Ascending aorta (tissue), 2 donors: Measurements from ENCODE around the gene PPM1E. TPM values are rescaled to one million over a fixed set of nuclear protein-coding genes. Genes with fewer than 3 reads are reported as not detected.

Source experiments
- DNase-seq, 2 donors: peaks; one replicate each; pipeline ENCODE4 v3.0.0-alpha.2; 2019; ENCODE audit warnings: low spot score in 2 of 2
- H3K27ac ChIP-seq, 2 donors: fragments of 200-600 bp; sonication (generic); one replicate each; pipeline ENCODE4 v1.5.1; 2016 to 2017; ENCODE audit warnings: mild to moderate bottlenecking in 1 of 2
- H3K27me3 ChIP-seq: fragments of 200-600 bp; sonication (generic); one replicate; pipeline ENCODE4 v1.5.1; 2017
- H3K36me3 ChIP-seq, 2 donors: fragments of 200-600 bp; sonication (generic); one replicate each; pipeline ENCODE4 v1.5.1; 2016
- H3K4me1 ChIP-seq, 2 donors: fragments of 200-600 bp; sonication (generic); one replicate each; pipeline ENCODE4 v1.5.1; 2016 to 2017; ENCODE audit warnings: mild to moderate bottlenecking in 1 of 2
- H3K4me3 ChIP-seq, 2 donors: fragments of 200-600 bp; sonication (generic); one replicate each; pipeline ENCODE4 v1.5.1; 2016 to 2017; ENCODE audit warnings: mild to moderate bottlenecking in 1 of 2
- H3K9me3 ChIP-seq, 2 donors: fragments of 200-600 bp; sonication (generic); one replicate each; pipeline ENCODE4 v1.5.1; 2016
- CTCF ChIP-seq, 3 experiments: fragments of 200-600 bp in 2 of 3; fragments of 450-650 bp in 1 of 3; sonication (generic) in 2 of 3; IDR thresholded peaks; one replicate each; pipeline ENCODE4 v1.5.1; 2016 to 2019; ENCODE audit warnings: antibody characterized with exemption in 3 of 3, mild to moderate bottlenecking in 1 of 3, moderate library complexity in 1 of 3
- intact Hi-C: fragments of 100-400 bp; cut with DNase I; formaldehyde crosslinking; loops from one replicate; pipeline ENCODE4 v1.15.1; 2023
- total RNA-seq: library from RNA; depleted of rRNA; stranded (reverse); fragments of >200 nt; gene quantifications from one replicate; pipeline ENCODE4 v1.1.0, GENCODE V29; 2016

Gene PPM1E
- total RNA-seq, 1 donor from 2014 or later, result 0.11 TPM

- no peak for DNase-seq
- TF ChIP-seq CTCF (IDR thresholded peaks at IDR 0.05), result no peak
- Histone ChIP-seq H3K27me3 (no peaks in the 10 kb centered on the region), H3K9me3 (no peaks in the 10 kb centered on the region), H3K4me1 (no peaks in the 10 kb centered on the region), H3K4me3 (no peak overlapping the region), H3K36me3 (no peaks in the 10 kb centered on the region), H3K27ac (no peak overlapping the region)
- intact Hi-C loops, result no loop called here
These were observed 158.5 kb downstream of the PPM1E start for GRCh38 chr17:58913971-58914769.

GRCh38 chr17:58917228-58917627, 161.6 kb downstream of the PPM1E start:
- intact Hi-C loops, result no loop called here
- TF ChIP-seq CTCF (IDR thresholded peaks at IDR 0.05), result no peak
- no peak overlapping the region for H3K27ac ChIP-seq

GRCh38 chr17:58918072-58918471, 162.4 kb downstream of the PPM1E start:
- Histone ChIP-seq H3K9me3 (no peaks in the 10 kb centered on the region), H3K4me3 (no peak overlapping the region), H3K36me3 (no peaks in the 10 kb centered on the region), H3K27ac (no peak overlapping the region), H3K4me1 (no peaks in the 10 kb centered on the region), H3K27me3 (no peaks in the 10 kb centered on the region)
- intact Hi-C loops, result no loop called here
- no peak for TF ChIP-seq CTCF (IDR thresholded peaks at IDR 0.05)
- no peak for DNase-seq

More at GRCh38 chr17:58917228-58917627, 161.6 kb downstream of the PPM1E start:
- no peaks in the 10 kb centered on the region for H3K4me1 ChIP-seq
- no peaks in the 10 kb centered on the region for H3K9me3 ChIP-seq
- H3K27me3 ChIP-seq, result no peaks in the 10 kb centered on the region
- no peaks in the 10 kb centered on the region for H3K36me3 ChIP-seq
- no peak for DNase-seq
- no peak overlapping the region for H3K4me3 ChIP-seq

- intact Hi-C loops, result no loop called here
- Histone ChIP-seq H3K4me3 (no peak overlapping the region), H3K36me3 (no peaks in the 10 kb centered on the region), H3K4me1 (no peaks in the 10 kb centered on the region), H3K27ac (no peak overlapping the region), H3K27me3 (no peaks in the 10 kb centered on the region), H3K9me3 (no peaks in the 10 kb centered on the region)
- TF ChIP-seq CTCF (IDR thresholded peaks at IDR 0.05), result no peak
- no peak for DNase-seq
These were observed 163.2 kb downstream of the PPM1E start for GRCh38 chr17:58918884-58919283.

GRCh38 chr17:58920773-58921172, 165.1 kb downstream of the PPM1E start:
- intact Hi-C loops, result no loop called here
- Histone ChIP-seq H3K4me1 (no peaks in the 10 kb centered on the region), H3K27me3 (no peaks in the 10 kb centered on the region)

More at GRCh38 chr17:58920773-58921172, 165.1 kb downstream of the PPM1E start:
- Histone ChIP-seq H3K27ac (no peak overlapping the region), H3K36me3 (no peaks in the 10 kb centered on the region), H3K4me3 (no peak overlapping the region), H3K9me3 (no peaks in the 10 kb centered on the region)
- no peak for DNase-seq
- no peak for TF ChIP-seq CTCF (IDR thresholded peaks at IDR 0.05)
